ENCODE measurements around the gene NLRP10.

Gene NLRP10

DNA sequence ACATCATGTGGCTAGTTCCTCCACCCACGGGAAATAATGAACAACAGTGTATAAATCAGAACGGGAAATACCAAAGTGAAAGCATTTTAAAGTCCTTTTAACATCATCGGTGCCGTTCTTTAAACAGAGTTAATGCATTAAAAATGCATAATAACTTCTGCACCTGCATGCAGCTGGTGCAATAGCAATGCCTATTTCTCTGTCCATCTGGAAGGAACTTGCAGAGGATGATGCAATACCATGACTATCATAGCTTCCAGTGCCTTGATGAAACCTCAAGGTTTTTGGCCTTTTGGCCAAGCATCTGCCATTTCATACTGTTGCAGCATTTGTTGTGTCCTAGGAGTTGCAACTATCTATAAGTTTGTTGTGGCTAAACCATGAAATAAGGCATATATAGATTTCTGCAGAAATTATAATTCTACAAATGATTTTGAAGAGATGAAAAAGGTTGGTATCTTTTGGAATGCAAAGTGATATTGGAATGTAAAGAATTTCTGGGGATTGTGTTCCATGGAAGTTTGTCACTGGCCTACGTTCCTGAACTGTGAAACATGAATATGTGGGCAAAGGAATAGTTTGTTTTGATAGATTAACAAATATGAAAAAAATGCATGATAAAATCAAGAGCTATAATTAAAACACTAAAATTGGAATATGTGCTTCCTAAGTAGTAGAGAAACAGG is 12.1 kb upstream of the NLRP10 start:
- DNase-seq (ENCODE audit: low spot score): no peak
- Histone ChIP-seq H3K4me3 (no peak overlapping the region), H3K27ac (no peak overlapping the region)
- TF ChIP-seq CTCF (IDR thresholded peaks at IDR 0.05): no peak

GRCh38 chr11:7974668-7975067 is 9.4 kb upstream of the NLRP10 start:
- Histone ChIP-seq H3K27ac (no peak overlapping the region), H3K4me3 (no peak overlapping the region)
- no peak for DNase-seq (ENCODE audit: low spot score)
- no peak for TF ChIP-seq CTCF (IDR thresholded peaks at IDR 0.05)

- H3K27ac ChIP-seq: no peak overlapping the region
- H3K4me3 ChIP-seq: no peak overlapping the region
- no peak for DNase-seq (ENCODE audit: low spot score)
- no peak for TF ChIP-seq CTCF (IDR thresholded peaks at IDR 0.05)
Observed at GRCh38 chr11:7973011-7973410, 7.8 kb upstream of the NLRP10 start.

- H3K27ac ChIP-seq: no peak overlapping the region
- DNase-seq (ENCODE audit: low spot score): no peak
- TF ChIP-seq CTCF (IDR thresholded peaks at IDR 0.05): no peak
- no peak overlapping the region for H3K4me3 ChIP-seq
Observed at GRCh38 chr11:7971846-7972245, 6.6 kb upstream of the NLRP10 start.

- TF ChIP-seq CTCF (IDR thresholded peaks at IDR 0.05): no peak
- Histone ChIP-seq H3K4me3 (no peak overlapping the region), H3K27ac (no peak overlapping the region)
- DNase-seq (ENCODE audit: low spot score): no peak
Observed at GRCh38 chr11:7969756-7970646, 4.8 kb upstream of the NLRP10 start.

DNA sequence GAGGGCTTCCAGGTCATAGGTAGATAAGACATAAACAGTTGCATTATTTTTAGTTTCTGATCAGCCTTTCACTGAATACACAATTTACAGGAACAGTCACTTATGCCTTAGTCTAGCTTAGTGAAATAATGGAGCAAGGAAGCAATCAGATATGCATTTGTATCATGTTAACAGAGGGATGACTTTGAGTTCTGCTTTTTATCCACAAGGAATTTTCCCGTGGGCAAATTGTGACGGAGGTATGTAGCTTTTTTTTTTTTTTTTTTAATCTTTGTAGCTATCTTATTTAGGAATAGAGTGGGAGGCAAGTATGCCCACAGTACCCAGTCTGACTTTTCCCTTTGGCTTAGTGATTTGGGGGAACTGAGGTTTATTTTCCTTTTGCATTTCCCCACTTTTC is 3.4 kb upstream of the NLRP10 start:
- no peak for DNase-seq (ENCODE audit: low spot score)
- H3K27ac ChIP-seq: no peak overlapping the region
- no peak for TF ChIP-seq CTCF (IDR thresholded peaks at IDR 0.05)

GRCh38 chr11:7967826-7968225 is 2.6 kb upstream of the NLRP10 start:
- H3K27ac ChIP-seq: no peak overlapping the region
- no peak overlapping the region for H3K4me3 ChIP-seq
- no peak for TF ChIP-seq CTCF (IDR thresholded peaks at IDR 0.05)
- DNase-seq (ENCODE audit: low spot score): no peak

More for the DNA sequence above, 3.4 kb upstream of the NLRP10 start:
- no peak overlapping the region for H3K4me3 ChIP-seq

Data from coronary artery (tissue), 2 donors.